HS-5 (cell line): ENCODE results near the gene SLC44A1.
A peak's percentile ranks its signal among the peaks of the same experiment; 100 is the strongest.

Experiments used
- DNase-seq: peaks from one replicate; pipeline ENCODE4 v3.0.0-alpha.2; 2012; ENCODE audit warnings: low read depth

SLC44A1 gene

DNA sequence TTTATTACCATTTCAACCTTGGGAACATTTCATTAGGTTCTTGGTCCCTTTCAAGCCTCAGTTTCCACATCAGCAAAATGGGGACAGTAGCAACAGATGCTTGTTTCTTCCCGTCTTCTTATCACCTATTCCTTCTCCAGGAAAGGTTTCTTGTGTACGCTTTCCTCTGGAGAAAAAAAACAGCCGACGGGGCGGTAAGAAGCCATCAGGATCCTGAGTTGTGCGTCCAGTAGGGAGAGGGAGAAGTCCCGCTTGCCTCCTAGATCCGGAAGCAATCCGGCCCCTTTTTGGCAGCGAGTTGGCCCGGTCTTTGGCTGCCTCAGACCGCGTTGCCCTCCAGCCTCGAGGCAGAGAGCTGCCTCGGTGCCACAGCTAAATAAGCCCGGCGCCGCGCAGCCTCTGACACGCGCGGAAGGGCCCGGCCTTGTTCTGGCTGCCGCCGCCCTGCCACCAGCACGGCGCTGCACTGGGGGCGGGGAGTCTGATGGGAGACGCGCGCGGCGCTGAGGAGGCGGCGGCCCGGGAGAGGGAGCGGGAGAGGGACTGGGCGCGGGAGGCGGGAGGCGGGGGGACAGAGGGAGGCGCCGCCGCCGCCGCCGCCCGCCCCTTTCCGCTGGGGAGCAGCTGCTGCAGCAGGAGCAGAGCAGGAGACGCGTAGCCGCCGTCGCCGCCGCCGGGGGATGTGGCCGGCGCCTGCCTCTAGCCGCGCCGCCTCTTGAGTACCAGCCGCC lies at the start of gene SLC44A1:
SLC44A1 (plus strand) TSS at position 649 of the 731 bp plus-strand sequence. CDS start 218 bp downstream, outside the sequence.
- DNase-seq, result peak; percentile 73

GRCh38 chr9:105195259-105195658 lies 49.2 kb upstream of the SLC44A1 start:
- no peak for DNase-seq

DNA sequence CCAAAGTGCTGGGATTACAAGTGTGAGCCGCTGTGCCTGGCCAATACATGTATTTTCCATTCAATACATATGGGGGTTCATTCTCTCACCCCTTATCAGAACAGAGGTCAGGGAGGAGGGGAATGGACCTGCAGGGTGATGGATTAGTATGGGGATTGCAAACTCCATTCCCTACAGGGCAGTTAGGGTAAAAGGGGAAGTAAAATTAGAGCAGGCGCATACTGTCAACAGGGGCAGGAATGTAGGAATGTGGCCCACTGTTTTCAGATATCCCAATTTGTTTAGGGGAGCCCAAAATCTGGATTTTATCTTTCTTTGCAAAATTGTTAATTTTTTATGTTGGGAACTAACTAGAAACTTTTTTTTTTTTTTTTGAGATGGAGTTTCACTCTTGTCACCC lies 46.4 kb upstream of the SLC44A1 start:
- no peak for DNase-seq

GRCh38 chr9:105198865-105199264 lies 45.6 kb upstream of the SLC44A1 start:
- no peak for DNase-seq

- DNase-seq, result no peak
Measured at GRCh38 chr9:105204416-105204815, 40.0 kb upstream of the SLC44A1 start.

GRCh38 chr9:105205787-105206495 lies 38.5 kb upstream of the SLC44A1 start:
- peak; percentile 74 for DNase-seq

DNA sequence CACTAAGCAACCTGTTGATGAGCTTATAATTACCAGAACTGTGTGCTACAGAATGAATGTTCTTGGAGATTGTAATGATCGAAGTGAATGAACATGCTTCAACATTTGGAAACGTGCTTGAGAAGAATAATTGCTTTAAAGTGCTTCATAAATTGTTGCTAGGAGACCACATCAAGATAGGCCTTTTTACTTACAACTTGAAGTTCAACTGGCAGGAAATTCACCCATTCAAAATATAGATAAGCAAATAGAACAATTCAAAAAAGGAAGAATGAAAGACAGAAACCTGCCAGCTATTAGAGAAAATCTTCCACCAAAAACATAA lies 38.0 kb upstream of the SLC44A1 start:
- no peak for DNase-seq

DNA sequence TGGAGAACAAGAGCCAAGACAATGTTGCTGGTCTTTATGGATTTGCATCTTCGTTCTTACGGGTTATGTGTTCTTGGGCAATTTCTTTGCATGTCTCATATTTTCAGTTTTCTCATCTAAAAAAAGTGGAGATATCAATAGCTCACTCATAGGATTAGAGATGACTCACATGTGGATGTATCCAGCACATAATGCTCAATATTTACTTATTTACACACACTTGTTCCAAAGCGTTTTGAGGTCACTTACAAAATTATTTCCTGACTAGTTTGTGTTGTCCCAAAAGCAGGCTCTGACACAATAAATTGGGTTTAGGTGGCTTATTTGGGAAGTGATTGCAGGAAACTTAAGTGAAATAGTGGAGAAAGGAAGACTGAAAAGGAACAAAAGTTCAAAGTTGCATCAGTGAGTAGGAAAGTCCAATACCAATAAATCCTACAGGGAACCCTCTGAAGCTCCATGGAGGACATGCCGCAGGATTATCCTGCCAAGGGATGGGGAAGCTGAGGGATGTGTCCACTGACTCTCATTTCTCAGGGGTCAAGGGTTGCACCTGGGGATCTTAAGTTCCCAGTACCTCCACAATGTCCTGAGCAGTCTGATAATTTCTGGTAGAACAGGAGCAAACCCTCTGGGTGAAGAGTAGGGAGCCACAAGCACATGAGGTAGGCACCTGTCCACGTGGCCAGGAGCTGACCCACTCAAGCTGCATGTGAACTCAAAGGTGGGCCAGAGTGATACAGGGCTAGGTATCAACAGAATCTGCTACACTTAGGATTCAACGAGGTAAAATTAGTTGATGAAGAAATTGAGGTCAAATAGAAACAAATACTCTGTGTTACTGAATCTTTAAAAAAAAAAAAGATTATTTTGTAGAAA lies 37.4 kb upstream of the SLC44A1 start:
- DNase-seq, result peak; percentile 42

DNA sequence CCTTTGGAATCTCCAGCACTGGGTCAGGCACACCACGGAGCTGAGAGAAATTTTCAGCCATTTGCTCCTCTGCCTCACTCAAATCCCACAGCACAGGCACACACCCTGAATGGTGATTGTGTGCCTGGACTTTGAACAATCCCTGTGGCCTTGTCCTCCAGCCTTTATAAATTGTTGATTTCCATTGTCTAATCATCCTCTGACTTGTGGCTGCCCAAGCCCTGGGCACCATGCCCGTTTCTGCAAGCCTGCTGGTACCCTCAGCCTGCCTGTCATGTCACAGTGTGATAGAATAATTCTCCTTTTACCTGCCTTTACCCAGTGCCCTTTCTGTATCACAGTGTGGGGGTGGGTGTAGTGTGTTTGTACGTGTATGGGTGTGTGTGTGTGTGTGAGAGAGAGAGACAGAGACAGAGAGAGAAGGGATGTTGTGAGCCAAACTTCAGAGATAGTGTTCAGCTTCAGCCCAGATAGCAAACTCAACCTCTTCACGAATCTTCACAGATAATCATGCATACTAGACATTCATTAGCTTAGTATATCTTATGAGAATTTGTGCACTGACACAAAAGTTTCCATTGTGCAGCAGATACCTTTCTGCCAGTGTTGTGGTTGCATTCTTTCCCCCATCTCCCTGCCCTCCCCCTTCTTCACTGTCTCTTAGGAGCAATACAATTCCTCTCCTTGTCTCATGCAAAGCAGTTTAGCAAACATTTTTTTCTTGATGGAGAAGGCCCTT lies 27.8 kb upstream of the SLC44A1 start:
- DNase-seq, result no peak

DNA sequence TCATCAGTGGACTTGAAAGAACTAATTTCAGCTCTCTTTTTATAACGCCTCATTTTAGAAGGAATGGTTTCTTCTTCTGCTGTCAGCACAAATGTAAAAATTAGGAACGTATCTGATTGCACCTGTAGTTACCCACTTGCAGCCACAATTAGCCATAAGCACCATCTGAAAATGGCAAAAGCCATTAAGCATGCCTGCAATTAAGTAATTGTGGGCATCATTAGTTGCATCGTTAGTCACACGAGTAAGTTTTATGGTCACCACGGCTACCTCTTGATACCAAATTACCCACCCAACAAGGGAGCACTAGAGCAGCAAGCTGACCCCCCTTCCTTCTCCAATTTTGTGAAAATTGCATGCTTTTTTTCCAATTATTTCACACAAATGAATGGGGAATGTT lies 25.8 kb upstream of the SLC44A1 start:
- no peak for DNase-seq

DNA sequence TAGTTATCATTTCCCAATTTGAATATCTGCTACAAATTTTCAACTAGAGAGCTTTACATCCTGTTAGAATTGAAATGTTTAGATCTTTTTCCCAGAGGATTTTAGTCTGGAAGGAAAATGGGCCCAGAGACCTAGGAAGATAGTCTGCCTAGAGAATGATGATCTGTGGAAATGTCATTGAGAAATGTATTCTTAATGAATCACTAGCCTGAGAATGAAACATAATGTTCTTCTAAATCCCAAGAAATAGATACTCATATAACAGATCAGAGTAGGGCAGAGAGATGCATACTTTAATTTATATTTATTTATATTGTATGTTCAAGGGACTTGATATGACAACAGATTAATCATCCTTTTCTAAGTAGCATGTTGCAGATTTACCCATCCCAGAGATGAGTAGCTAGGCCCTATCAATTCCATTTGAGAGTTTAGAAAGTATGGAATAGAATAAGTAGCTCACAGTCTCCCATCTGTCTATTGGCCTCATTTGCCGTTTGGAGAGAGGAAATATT lies 25.1 kb upstream of the SLC44A1 start:
- no peak for DNase-seq

DNA sequence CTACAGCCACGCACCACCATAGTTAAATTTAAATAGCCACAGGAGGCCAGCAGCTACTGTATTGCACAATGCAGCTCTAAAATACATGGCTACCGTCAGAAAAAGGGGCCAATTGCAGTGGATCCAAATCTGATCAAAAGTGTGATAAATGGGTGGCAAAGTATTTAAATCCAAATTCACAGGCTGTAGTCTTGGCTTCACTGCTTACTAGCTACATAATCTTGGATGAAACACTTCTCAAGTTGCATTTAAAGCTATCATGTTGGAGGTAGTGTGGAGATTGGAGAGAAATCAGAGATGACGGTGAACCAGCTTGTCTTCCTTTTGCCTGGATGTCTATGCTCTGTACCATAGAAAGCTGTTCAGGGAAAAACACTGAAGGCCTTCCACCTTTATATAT lies 24.0 kb upstream of the SLC44A1 start:
- no peak for DNase-seq

DNA sequence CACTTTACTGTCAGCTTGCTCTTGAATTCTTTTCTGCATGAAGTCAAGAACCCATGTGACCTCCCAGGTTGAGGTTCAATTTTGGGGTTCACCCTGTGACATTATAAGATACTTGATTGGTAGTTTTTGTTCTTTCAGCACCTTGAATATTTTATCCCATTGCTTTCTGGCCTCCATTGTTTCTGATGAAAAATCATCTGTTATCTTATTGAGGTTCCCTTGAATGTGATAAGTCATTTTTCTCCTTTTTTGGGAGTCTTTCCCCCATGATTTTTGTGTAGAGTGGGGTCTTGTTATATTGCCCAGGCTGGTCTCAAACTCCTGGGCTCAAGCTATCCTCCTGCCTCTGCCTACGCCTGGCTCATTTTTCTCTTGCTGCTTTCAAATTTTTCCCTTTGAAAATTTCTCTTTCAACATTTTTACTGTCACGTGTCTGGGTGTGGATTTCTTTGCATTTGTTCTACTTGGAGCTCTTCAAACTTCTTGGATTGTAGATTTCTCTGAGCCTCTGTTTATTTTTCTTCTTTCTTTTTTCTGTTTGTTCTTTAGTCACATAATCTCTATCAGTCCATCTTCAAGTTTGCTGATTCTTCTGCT lies 20.8 kb upstream of the SLC44A1 start:
- DNase-seq, result no peak

DNA sequence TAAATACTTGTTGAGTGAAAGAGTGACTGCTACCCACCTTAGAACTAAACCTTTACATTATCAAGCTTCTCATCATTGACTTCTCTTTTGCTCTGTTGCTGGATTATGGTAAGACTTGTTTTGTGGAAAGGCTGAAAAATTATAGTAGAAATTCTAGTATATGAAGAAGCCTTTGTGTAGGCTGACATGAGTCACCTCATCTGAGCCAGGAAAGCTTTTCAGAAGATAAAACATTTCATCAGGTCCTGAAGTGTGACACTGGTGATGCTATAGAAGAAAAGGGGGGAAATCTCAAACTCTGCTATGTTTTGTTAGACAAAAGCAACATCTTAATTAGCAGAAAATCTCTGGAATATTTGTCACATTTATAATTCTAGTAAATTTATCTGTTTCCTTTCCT lies 18.4 kb upstream of the SLC44A1 start:
- no peak for DNase-seq

DNA sequence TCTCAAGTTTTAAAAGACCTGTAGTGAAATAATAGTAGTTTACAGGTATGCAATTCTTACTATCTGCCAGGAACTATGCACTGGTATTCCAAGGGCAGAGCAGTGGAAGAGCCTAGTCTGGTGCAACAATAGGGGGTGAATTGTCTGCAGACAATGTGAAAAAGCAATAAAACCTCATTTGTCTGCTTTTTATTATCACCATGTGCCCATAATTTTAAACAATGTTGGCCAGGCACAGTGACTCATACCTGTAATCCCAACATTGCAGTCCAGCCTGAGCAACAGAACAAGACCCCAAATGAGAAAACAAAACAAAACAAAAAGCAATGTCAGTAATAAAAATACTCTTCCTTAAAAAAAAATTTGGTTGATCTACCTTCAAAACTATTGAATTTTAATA lies 12.2 kb upstream of the SLC44A1 start:
- DNase-seq, result no peak

DNA sequence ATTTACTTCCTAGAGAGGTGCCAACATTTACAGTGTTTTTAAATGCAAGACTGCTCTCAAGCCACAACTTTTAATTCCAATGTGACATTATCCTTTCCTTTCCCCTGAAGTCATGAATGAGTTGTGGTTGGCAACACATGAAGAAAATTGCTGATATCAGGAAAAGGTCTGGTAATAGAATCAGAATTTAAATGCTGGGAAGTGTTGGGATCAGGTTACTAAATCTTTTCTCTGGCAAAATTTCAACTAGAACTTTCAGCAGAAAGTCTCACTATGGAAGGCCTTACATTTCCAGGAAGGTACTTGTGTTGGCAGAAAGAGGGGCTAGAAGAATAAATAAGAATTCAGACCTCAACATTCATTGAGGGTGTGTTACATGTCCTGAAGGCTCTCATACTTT lies 10.6 kb upstream of the SLC44A1 start:
- no peak for DNase-seq

DNA sequence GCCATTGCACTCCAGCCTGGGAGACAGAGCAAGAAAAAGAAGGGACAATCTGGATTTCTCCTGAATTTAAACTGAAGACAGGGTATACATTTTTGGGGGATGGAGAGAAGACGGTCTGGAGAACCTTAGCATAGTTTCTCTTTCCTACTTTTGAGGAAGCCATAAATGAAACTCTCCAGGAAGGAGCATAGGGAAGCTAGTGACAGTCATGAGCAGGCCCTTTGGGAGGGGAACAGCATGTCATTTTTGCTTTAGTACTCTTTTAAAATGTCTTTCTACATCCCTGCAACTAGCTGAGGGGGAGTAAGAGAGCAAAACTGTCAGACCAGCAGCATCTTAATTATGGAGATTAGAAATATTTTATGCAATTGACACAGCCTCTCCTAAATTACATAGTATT lies 8.2 kb upstream of the SLC44A1 start:
- DNase-seq, result no peak

DNA sequence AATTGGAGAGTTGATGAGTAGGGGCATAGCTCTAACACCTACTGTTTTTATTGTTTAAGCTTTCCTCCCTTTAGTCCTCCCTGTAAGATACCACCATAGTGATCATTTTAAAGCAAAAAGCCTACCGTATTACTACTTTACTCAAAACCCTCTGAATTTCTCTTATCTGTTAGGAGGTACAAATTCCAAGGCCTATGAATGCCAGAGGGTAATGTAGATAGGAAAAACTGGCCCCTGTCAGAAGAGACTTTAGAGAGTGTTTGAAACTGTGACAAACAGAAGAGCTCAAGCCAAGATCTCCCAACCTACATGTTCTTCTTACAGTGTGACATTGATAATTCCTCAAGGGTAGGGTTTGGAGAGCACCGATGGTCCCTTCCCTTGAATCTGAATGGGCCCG lies 7.2 kb upstream of the SLC44A1 start:
- DNase-seq, result no peak

GRCh38 chr9:105238302-105238701 lies 6.1 kb upstream of the SLC44A1 start:
- no peak for DNase-seq

DNA sequence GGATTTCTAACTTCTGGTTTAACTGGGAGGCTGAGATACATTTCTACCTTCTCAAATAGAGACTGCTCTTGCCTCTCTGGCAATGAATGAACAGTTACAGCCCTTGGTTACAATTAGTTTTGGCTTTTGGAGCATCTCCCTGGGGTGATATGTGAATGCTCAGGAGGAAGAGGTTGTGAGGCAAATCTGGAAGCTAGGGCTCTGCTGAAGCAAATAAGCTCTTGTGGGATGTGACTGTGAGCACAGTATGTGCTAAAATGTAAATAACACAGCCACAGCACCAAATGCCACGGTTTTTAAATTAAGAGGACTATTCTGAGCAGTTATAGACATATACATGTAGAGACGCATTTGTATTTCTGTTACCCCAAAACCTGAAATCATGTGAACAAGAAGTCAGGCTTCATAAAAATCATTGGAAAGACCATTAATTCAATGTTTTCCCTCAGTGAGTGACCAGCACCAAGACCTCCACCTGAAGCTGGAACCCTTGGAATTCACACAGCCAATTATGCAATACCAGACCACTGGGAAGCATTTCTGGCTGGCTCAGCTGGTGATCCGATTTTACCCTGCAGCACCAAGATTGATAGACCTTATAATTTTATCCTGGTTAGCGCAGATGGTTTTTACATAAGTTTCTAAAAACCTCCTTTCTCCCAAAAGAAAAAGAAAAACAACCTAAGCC lies 3.0 kb upstream of the SLC44A1 start:
- no peak for DNase-seq

- DNase-seq, result no peak
Measured at GRCh38 chr9:105242062-105242461, 2.4 kb upstream of the SLC44A1 start.
